Osteoblast (primary cell): ENCODE data around the gene TMEM248. TPM values are rescaled to one million over a fixed set of nuclear protein-coding genes. Genes with fewer than 3 reads are reported as not detected.

Experiments
- DNase-seq: peaks from one replicate; pipeline ENCODE4 v3.0.0; 2011; ENCODE audit warnings: low spot score, mixed read lengths; ENCODE audit not compliant: insufficient read length; ENCODE audit errors: missing footprints
- H2AFZ ChIP-seq: 2 replicates; pipeline ENCODE4 v1.6.0; 2011; ENCODE audit warnings: mild to moderate bottlenecking, low read length
- H3K27ac ChIP-seq: 2 replicates; pipeline ENCODE4 v1.5.1; 2011; ENCODE audit warnings: mild to moderate bottlenecking, low read depth, low read length, moderate library complexity
- H3K27me3 ChIP-seq: 2 replicates; pipeline ENCODE4 v1.6.0; 2012; ENCODE audit warnings: mild to moderate bottlenecking, control low read depth, inconsistent platforms, low read length, moderate library complexity; ENCODE audit not compliant: insufficient read depth
- H3K36me3 ChIP-seq: 2 replicates; pipeline ENCODE4 v1.5.1; 2011; ENCODE audit warnings: mild to moderate bottlenecking, low read length, control low read depth, moderate library complexity; ENCODE audit not compliant: insufficient read depth
- H3K4me1 ChIP-seq: 2 replicates; pipeline ENCODE4 v1.5.1; 2011; ENCODE audit warnings: mild to moderate bottlenecking, low read length, control low read depth, moderate library complexity; ENCODE audit not compliant: insufficient read depth
- H3K4me2 ChIP-seq: 2 replicates; pipeline ENCODE4 v1.6.0; 2011; ENCODE audit warnings: mild to moderate bottlenecking, low read length; ENCODE audit not compliant: insufficient read depth
- H3K4me3 ChIP-seq: fragments of 200-600 bp; sonication (generic); 3 replicates; pipeline ENCODE4 v1.5.1; 2012; ENCODE audit warnings: mild to moderate bottlenecking, low read length, inconsistent platforms; ENCODE audit not compliant: insufficient read depth
- H3K79me2 ChIP-seq: 2 replicates; pipeline ENCODE4 v1.6.0; 2012; ENCODE audit warnings: mild to moderate bottlenecking, low read length, control low read depth, inconsistent platforms; ENCODE audit not compliant: insufficient read depth
- H3K9me3 ChIP-seq: 2 replicates; pipeline ENCODE4 v1.5.1; 2011; ENCODE audit warnings: low read depth, low read length, control low read depth
- H4K20me1 ChIP-seq: 2 replicates; pipeline ENCODE4 v1.6.0; 2012; ENCODE audit warnings: mild to moderate bottlenecking, low read length, control low read depth; ENCODE audit not compliant: insufficient read depth
- total RNA-seq: library from RNA; depleted of rRNA; stranded (reverse); fragments of >200 nt; gene quantifications from 2 replicates; pipeline ENCODE4 v1.2.3, GENCODE V29; 2012
- TF ChIP-seq, protein P1 (sequence below): IDR thresholded peaks from 2 replicates; pipeline ENCODE4 v1.5.1; 2011; ENCODE audit warnings: mild to moderate bottlenecking, low read depth, low read length, moderate library complexity; ENCODE audit errors: extremely low read depth

The TMEM248 gene
- total RNA-seq, 1 donor = 118 TPM

DNA sequence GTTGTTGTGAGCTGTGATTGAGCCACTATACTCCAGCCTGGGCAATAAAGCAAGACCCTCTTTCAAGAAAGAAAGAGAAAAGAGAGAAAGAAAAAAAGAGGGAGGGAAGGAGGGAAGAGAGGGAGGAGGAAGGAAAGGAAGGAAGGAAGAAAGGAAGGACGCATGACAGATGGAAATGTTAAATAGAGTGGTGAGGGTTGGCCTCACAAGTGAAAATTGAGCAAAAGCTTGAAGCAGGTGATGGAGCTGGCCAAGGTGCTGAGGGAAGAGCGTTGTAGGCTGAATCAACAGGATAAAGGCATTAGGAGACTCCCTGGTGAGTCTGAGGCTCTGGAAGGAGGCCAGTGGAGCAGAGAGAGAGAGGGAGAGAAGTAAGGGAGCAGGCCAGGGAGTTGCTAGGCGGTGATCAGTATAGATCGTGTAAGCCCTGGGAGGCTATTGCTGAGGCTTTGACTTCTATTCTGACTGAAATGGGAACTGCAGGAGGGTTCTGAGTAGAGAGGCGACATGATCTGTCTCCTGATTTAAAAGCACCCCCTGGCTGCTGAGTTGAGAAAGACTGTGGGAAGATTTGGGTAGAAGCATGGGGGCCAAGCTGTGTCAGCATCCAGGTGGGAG, 26.5 kb upstream of the TMEM248 start:
- Histone ChIP-seq H4K20me1 (no peaks in the 10 kb centered on the region), H3K4me2 (no peak overlapping the region), H3K9me3 (no peaks in the 10 kb centered on the region), H3K27ac (no peak overlapping the region), H3K27me3 (no peaks in the 10 kb centered on the region), H3K4me1 (no peaks in the 10 kb centered on the region), H3K36me3 (no peaks in the 10 kb centered on the region), H3K4me3 (no peak overlapping the region), H3K79me2 (no peaks in the 10 kb centered on the region), H2AFZ (no peak overlapping the region)
- DNase-seq = peak; percentile 18
- TF ChIP-seq, protein P1, sequence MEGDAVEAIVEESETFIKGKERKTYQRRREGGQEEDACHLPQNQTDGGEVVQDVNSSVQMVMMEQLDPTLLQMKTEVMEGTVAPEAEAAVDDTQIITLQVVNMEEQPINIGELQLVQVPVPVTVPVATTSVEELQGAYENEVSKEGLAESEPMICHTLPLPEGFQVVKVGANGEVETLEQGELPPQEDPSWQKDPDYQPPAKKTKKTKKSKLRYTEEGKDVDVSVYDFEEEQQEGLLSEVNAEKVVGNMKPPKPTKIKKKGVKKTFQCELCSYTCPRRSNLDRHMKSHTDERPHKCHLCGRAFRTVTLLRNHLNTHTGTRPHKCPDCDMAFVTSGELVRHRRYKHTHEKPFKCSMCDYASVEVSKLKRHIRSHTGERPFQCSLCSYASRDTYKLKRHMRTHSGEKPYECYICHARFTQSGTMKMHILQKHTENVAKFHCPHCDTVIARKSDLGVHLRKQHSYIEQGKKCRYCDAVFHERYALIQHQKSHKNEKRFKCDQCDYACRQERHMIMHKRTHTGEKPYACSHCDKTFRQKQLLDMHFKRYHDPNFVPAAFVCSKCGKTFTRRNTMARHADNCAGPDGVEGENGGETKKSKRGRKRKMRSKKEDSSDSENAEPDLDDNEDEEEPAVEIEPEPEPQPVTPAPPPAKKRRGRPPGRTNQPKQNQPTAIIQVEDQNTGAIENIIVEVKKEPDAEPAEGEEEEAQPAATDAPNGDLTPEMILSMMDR = no peak

DNA sequence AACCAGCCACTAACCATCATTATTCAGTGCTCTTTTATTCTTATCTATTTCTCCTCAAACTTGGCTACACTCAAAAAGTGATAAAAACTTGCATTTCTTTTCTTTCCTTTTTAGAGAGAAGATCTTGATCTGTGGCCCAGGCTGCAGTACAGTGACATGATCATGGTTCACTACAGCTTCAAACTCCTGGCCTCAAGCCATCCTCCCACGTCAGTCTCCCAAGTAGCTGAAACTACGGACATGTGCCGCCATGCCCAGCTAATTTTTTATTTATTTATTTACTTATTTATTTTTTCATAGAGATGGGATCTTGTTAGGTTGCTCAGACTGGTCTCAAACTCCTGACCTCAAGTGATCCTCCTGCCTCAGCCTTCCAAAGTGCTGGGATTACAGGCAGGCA, 24.6 kb upstream of the TMEM248 start:
- Histone ChIP-seq H4K20me1 (no peaks in the 10 kb centered on the region), H3K9me3 (no peaks in the 10 kb centered on the region), H3K27ac (no peak overlapping the region), H3K4me3 (no peak overlapping the region), H2AFZ (no peak overlapping the region), H3K4me2 (no peak overlapping the region), H3K4me1 (no peaks in the 10 kb centered on the region), H3K27me3 (no peaks in the 10 kb centered on the region), H3K36me3 (no peaks in the 10 kb centered on the region), H3K79me2 (no peaks in the 10 kb centered on the region)
- TF ChIP-seq, protein P1 = no peak
- no peak for DNase-seq

DNA sequence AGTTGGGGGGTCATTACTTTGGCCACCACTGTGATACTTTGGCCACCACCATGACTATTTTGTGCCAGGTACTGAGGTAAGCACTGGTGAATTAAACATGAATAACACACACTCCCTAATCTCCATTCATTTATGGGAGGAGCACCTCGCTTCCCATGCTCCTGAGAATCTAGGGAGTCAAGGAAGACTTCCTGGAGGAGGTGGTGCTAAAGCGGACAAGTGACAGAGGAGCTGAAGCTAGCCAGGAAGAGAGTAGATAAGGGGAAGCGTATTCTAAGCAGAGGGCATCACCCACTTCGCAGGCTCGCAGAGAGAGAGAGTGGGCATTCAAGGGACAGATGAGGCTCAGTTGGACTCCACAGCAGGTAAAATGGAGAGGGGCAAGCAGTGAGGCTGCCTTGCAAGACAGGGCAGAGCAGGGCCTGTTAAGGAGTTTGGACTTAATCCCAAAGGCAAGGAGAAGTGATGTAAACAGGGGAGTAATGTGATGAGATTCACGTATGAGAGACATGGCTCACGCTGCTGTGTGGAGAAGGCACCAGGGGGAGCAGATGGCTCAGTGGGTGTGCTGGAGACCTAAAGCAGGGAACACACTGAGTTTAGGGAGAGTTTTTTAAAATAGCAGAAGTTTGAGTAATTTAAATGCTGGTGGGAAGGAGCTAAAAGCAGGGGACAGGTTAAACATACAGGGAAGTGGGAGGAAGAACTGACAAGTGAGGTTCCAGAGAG, 21.3 kb upstream of the TMEM248 start:
- Histone ChIP-seq H3K36me3 (no peaks in the 10 kb centered on the region), H3K27me3 (no peaks in the 10 kb centered on the region), H4K20me1 (no peaks in the 10 kb centered on the region), H3K4me3 (no peak overlapping the region), H3K4me2 (no peak overlapping the region), H3K4me1 (no peaks in the 10 kb centered on the region), H3K79me2 (no peaks in the 10 kb centered on the region), H2AFZ (no peak overlapping the region), H3K27ac (no peak overlapping the region), H3K9me3 (no peaks in the 10 kb centered on the region)
- peak; percentile 68 for DNase-seq
- TF ChIP-seq, protein P1 = no peak
